ENCODE results near the gene C1orf53. TPM values are rescaled to one million over a fixed set of nuclear protein-coding genes. Genes with fewer than 3 reads are reported as not detected.

The C1orf53 gene
- total and polyA plus RNA-seq, 2 of the 8 experiments (the other 6 are each of a cell fraction or from before 2014, with no cell fraction given), result 0.56 to 1.3 TPM

DNA sequence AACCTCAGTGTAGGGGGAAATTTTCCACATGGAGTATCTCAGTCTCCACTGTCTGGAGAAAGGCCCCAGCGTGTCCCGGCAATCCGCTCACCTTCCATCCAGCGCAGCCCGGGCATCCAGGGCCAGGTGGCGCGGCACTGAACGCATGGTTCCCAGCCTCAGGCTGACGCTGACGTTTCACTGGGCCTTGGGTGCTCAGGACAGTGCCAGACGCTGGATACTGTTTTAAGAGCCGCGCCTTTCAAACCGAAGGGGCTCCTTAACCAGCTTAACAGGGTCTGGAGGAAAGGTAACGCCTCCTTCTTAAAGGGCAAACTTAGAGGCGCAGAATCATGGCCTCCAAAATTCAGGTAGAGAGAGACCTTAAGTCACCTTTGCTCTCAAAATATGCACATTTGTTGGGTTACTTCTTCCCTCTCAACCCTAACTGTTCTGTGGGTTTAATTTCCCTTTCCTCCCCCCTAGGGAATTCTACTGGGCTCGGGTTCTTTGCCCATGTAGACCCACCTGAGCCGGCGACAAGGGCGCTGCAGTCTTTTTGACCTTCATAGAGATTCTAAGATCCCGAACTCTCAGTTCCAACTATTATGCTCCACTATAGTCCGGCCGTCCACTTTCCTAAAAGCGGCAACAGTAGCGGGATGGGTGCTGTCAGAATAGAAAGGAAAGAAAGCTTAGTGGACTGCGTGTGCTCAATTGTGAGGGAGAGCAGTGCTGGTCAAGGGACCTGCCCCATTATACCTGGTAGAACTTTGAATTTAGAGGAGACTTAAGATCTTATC, 11.3 kb downstream of the C1orf53 start:
- H3K79me1 ChIP-seq (ENCODE audit: low read depth, low read length), result no peaks in the 10 kb centered on the region
- no peak overlapping the region; the same call in 1 of the 2 replicates for H4K8ac ChIP-seq (ENCODE audit: extremely low read depth, insufficient read depth, low read length)
- peaks cover 4% of the 10 kb centered on the region for H3K23me2 ChIP-seq (ENCODE audit: low read depth, low read length)
- H2AK5ac ChIP-seq (ENCODE audit: low read depth, low read length), result no peak overlapping the region
- H3K18ac ChIP-seq (ENCODE audit: extremely low read depth, low read length), result no peak overlapping the region
- ChIA-PET POLR2A (ENCODE audit: partially characterized antibody) (interaction anchor here (0.9 to 3.5 kb wide), 2 partner anchors 10 to 13 kb away, joined by 4 to 27 read pairs; partner anchors contain the start of gene C1orf53), CTCF (ENCODE audit: partially characterized antibody) (interaction anchor here (0.6 to 6.4 kb wide), 18 partner anchors 8 to 514 kb away, joined by 3 to 112 read pairs (median 3); partner anchors contain the start of gene C1orf53)
- H2AFZ ChIP-seq (ENCODE audit: low read length), result no peak overlapping the region
- H3K4me3 ChIP-seq (ENCODE audit: extremely low read depth in 1 of 4, insufficient read depth in 2 of 4, low read depth in 3 of 4, low read length in 4 of 4), result peak overlapping the region in 3 of 4 experiments; percentile 25 to 58 (median 32); a peak in 4 of 8 replicates
- TF ChIP-seq, protein P1, sequence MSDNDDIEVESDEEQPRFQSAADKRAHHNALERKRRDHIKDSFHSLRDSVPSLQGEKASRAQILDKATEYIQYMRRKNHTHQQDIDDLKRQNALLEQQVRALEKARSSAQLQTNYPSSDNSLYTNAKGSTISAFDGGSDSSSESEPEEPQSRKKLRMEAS (IDR thresholded peaks at IDR 0.05), result peak; percentile 48
- peak; percentile 1 for TF ChIP-seq KDM4A (IDR thresholded peaks at IDR 0.05; ENCODE audit: low read depth, low read length, severe bottlenecking)
- TF ChIP-seq JUND (IDR thresholded peaks at IDR 0.05; ENCODE audit: low read length), result no peak
- TF ChIP-seq POLR2A (IDR thresholded peaks at IDR 0.05; ENCODE audit: control extremely low read depth in 1 of 2, low read depth in 2 of 2, low read length in 2 of 2), result no peak
- TF ChIP-seq SUZ12 (IDR thresholded peaks at IDR 0.05; ENCODE audit: low read length), result peak; percentile 78
- peak; percentile 78 for TF ChIP-seq EZH2 (IDR thresholded peaks at IDR 0.05; ENCODE audit: low read depth, low read length, severe bottlenecking)
- no peak for TF ChIP-seq SP4 (IDR thresholded peaks at IDR 0.05; ENCODE audit: low read length)
- no peaks in the 10 kb centered on the region for H3K9me3 ChIP-seq (ENCODE audit: insufficient read depth in 2 of 2, low read depth in 1 of 2, low read length in 1 of 2)
- no peak overlapping the region for H3K27ac ChIP-seq (ENCODE audit: low read depth, low read length)
- no peak overlapping the region for H3K56ac ChIP-seq (replicated peaks; ENCODE audit: insufficient read length, low read depth, low read length)
- H3K4me2 ChIP-seq (ENCODE audit: insufficient read depth in 1 of 2, low read depth in 2 of 2, low read length in 2 of 2), result peak overlapping the region; percentile 74 to 83
- peaks cover 15 to 55% (median 29%) of the 10 kb centered on the region in 4 experiments for H3K4me1 ChIP-seq (replicated peaks in 1 of 4; ENCODE audit: control insufficient read depth in 3 of 4, insufficient read depth in 4 of 4, low read length in 3 of 4)
- H3K23ac ChIP-seq (ENCODE audit: insufficient read length), result no peak overlapping the region
- H2BK120ac ChIP-seq (replicated peaks; ENCODE audit: low read depth, low read length), result no peak overlapping the region
- no peak overlapping the region for H3K9ac ChIP-seq (replicated peaks in 1 of 4; ENCODE audit: extremely low read depth in 1 of 4, low read depth in 3 of 4, low read length in 3 of 4)
- no peak overlapping the region for H3K4ac ChIP-seq (replicated peaks; ENCODE audit: insufficient read length, low read depth, low read length)
- no peak overlapping the region for H2BK15ac ChIP-seq (ENCODE audit: low read length)
- H2BK5ac ChIP-seq (ENCODE audit: low read depth, low read length), result no peak overlapping the region
- H4K91ac ChIP-seq (replicated peaks; ENCODE audit: insufficient read length, low read length), result no peak overlapping the region
- H3K36me3 ChIP-seq (ENCODE audit: control insufficient read depth in 2 of 4, insufficient read depth in 4 of 4, low read length in 3 of 4), result no peaks in the 10 kb centered on the region
- no peaks in the 10 kb centered on the region for H3K79me2 ChIP-seq (ENCODE audit: control insufficient read depth in 1 of 2, insufficient read depth in 2 of 2, low read length in 2 of 2)
- FAIRE-seq (no peak), DNase-seq (ENCODE audit: low read depth in 1 of 2, low spot score in 2 of 2) (no peak)
- H3K27me3 ChIP-seq (replicated peaks in 1 of 4; ENCODE audit: control insufficient read depth in 3 of 4, extremely low read depth in 1 of 4, insufficient read depth in 3 of 4, low read length in 3 of 4), result peaks cover 99 to 100% (median 100%) of the 10 kb centered on the region in 4 experiments
- H3K14ac ChIP-seq (ENCODE audit: insufficient read length), result no peak overlapping the region
- H4K20me1 ChIP-seq (replicated peaks in 1 of 2; ENCODE audit: control insufficient read depth in 1 of 2, insufficient read depth in 2 of 2, low read length in 2 of 2), result peaks cover 14 to 19% of the 10 kb centered on the region in 2 experiments
- no peak overlapping the region for H2BK12ac ChIP-seq (ENCODE audit: low read depth, low read length)
- no peak overlapping the region for H4K5ac ChIP-seq (ENCODE audit: insufficient read length, low read depth, low read length)
- 0 out of 2 replicates have a peak overlapping the region, but pooled peaks have one; percentile 64 for H2BK20ac ChIP-seq (ENCODE audit: low read length)
- 6% methylated on average over 26 of the region's 26 CpGs; no CpG with 5 or more reads in 1 of the 2 experiments for WGBS, 2 experiments (ENCODE audit: extremely low coverage in 1 of 2, insufficient coverage in 1 of 2, insufficient read length in 1 of 2, insufficient replicate concordance in 2 of 2, low coverage in 1 of 2, low lambda C conversion rate in 2 of 2, missing lambda C conversion rate in 1 of 2)
